ENCODE data around the gene CNNM2.

GRCh38 chr10:103123282-103124024 lies 205.4 kb downstream of the CNNM2 start:
- TF ChIP-seq CTCF (IDR thresholded peaks at IDR 0.05; ENCODE audit: low read depth, low read length, poor library complexity, severe bottlenecking) (no peak), EZH2phosphoT487 (IDR thresholded peaks at IDR 0.05; ENCODE audit: borderline replicate concordance, low read length) (no peak)
